Activated naive CD4-positive, alpha-beta T cell treated with Interleukin-2 at 50 U/mL for 16 hours (primary cell): ENCODE data around the gene CFH.
"Not testable (repeated sequence)": the region's sequence is repeated elsewhere in the genome, so short reads cannot be mapped to it uniquely, and the experiment has no call there.

Source experiments
- DNase-seq: peaks from one replicate; pipeline ENCODE4 v3.0.0-alpha.2; 2020

CFH gene

GRCh38 chr1:196651637-196652215 lies at the start of gene CFH:
Gene CFH, plus strand, starts transcription at chr1:196652043. Its CDS starts 75 bp downstream, at chr1:196652118.
- no peak for DNase-seq

GRCh38 chr1:196603651-196604050 lies 48.2 kb upstream of the CFH start:
- no peak for DNase-seq

- DNase-seq: no peak
Measured at GRCh38 chr1:196607981-196608380, 43.9 kb upstream of the CFH start.

- peak; percentile 18 for DNase-seq
Measured at GRCh38 chr1:196608390-196609369, 43.2 kb upstream of the CFH start, which contains the start of gene KCNT2. Gene KCNT2, minus strand, starts transcription at chr1:196608440. Its CDS starts 131 bp downstream, at chr1:196608309.

GRCh38 chr1:196609370-196609737 lies 42.5 kb upstream of the CFH start:
- peak; percentile 3 for DNase-seq

- no peak for DNase-seq
Measured at GRCh38 chr1:196611873-196612272, 40.0 kb upstream of the CFH start.

- no peak for DNase-seq
Measured at GRCh38 chr1:196619721-196620120, 32.1 kb upstream of the CFH start.

GRCh38 chr1:196623079-196623478 lies 28.8 kb upstream of the CFH start:
- DNase-seq: no peak

GRCh38 chr1:196628838-196629237 lies 23.0 kb upstream of the CFH start:
- no peak for DNase-seq

- DNase-seq: no peak
Measured at GRCh38 chr1:196637606-196638005, 14.2 kb upstream of the CFH start.

- DNase-seq: no peak
Measured at GRCh38 chr1:196638466-196638865, 13.4 kb upstream of the CFH start.

- not testable (repeated sequence) for DNase-seq
Measured at GRCh38 chr1:196639291-196639690, 12.6 kb upstream of the CFH start.

GRCh38 chr1:196640976-196641375 lies 10.9 kb upstream of the CFH start:
- DNase-seq: no peak

GRCh38 chr1:196649990-196650389 lies 1.9 kb upstream of the CFH start:
- DNase-seq: no peak

GRCh38 chr1:196650403-196650802 lies 1.4 kb upstream of the CFH start:
- no peak for DNase-seq

GRCh38 chr1:196651079-196651478 lies 764 bp upstream of the CFH start:
- DNase-seq: no peak

- DNase-seq: no peak
Measured at GRCh38 chr1:196654271-196654670, 2.4 kb downstream of the CFH start.

- DNase-seq: no peak
Measured at GRCh38 chr1:196655071-196655470, 3.2 kb downstream of the CFH start.

- no peak for DNase-seq
Measured at GRCh38 chr1:196655494-196655893, 3.7 kb downstream of the CFH start.

GRCh38 chr1:196659471-196659870 lies 7.6 kb downstream of the CFH start:
- no peak for DNase-seq

GRCh38 chr1:196660272-196660671 lies 8.4 kb downstream of the CFH start:
- DNase-seq: no peak

GRCh38 chr1:196660852-196661251 lies 9.0 kb downstream of the CFH start:
- DNase-seq: no peak

- DNase-seq: no peak
Measured at GRCh38 chr1:196661345-196661744, 9.5 kb downstream of the CFH start.

GRCh38 chr1:196667131-196667530 lies 15.3 kb downstream of the CFH start:
- DNase-seq: no peak
